Midbrain (tissue), 1 donor: Measurements from ENCODE around the gene KLHL29.
A peak's percentile ranks its signal among the peaks of the same experiment; 100 is the strongest.

Source experiments
- DNase-seq: peaks from one replicate; lab custom pipeline; 2025; lab: John Stamatoyannopoulos, UW

Gene KLHL29

GRCh38 chr2:23616630-23617029 lies 231.7 kb downstream of the KLHL29 start:
- no peak for DNase-seq

GRCh38 chr2:23617167-23617810 lies 232.3 kb downstream of the KLHL29 start:
- DNase-seq = peak; percentile 55

GRCh38 chr2:23617811-23618215 lies 232.8 kb downstream of the KLHL29 start:
- no peak for DNase-seq

- DNase-seq = no peak
Measured at GRCh38 chr2:23618265-23618664, 233.3 kb downstream of the KLHL29 start.

- DNase-seq = no peak
Measured at GRCh38 chr2:23618794-23619530, 234.0 kb downstream of the KLHL29 start.

- no peak for DNase-seq
Measured at GRCh38 chr2:23619941-23620340, 235.0 kb downstream of the KLHL29 start.

GRCh38 chr2:23620841-23621341 lies 235.9 kb downstream of the KLHL29 start:
- DNase-seq = peak; percentile 7

GRCh38 chr2:23621616-23622015 lies 236.6 kb downstream of the KLHL29 start:
- DNase-seq = no peak

- DNase-seq = no peak
Measured at GRCh38 chr2:23622466-23622865, 237.5 kb downstream of the KLHL29 start.

GRCh38 chr2:23622966-23623675 lies 238.1 kb downstream of the KLHL29 start:
- no peak for DNase-seq

- DNase-seq = no peak
Measured at GRCh38 chr2:23624378-23624777, 239.4 kb downstream of the KLHL29 start.

- DNase-seq = no peak
Measured at GRCh38 chr2:23624915-23625314, 239.9 kb downstream of the KLHL29 start.

- no peak for DNase-seq
Measured at GRCh38 chr2:23625726-23626125, 240.7 kb downstream of the KLHL29 start.

- DNase-seq = no peak
Measured at GRCh38 chr2:23626701-23627230, 241.8 kb downstream of the KLHL29 start.

- DNase-seq = no peak
Measured at GRCh38 chr2:23627236-23628009, 242.4 kb downstream of the KLHL29 start.

- no peak for DNase-seq
Measured at GRCh38 chr2:23628926-23629771, 244.2 kb downstream of the KLHL29 start.

GRCh38 chr2:23629772-23630480 lies 244.9 kb downstream of the KLHL29 start:
- no peak for DNase-seq

- no peak for DNase-seq
Measured at GRCh38 chr2:23630961-23631360, 246.0 kb downstream of the KLHL29 start.

GRCh38 chr2:23631389-23631788 lies 246.4 kb downstream of the KLHL29 start:
- no peak for DNase-seq

GRCh38 chr2:23632386-23632785 lies 247.4 kb downstream of the KLHL29 start:
- DNase-seq = no peak
